HCT116 (cell line): ENCODE results near the gene TSC2.

Experiments
- CBX3 ChIP-seq: IDR thresholded peaks from 2 replicates; pipeline ENCODE4 v1.6.1; 2012; ENCODE audit warnings: low read depth
- CEBPB ChIP-seq: IDR thresholded peaks from 2 replicates; pipeline ENCODE4 v1.6.1; 2012; ENCODE audit warnings: low read depth
- FOSL1 ChIP-seq: IDR thresholded peaks from 2 replicates; pipeline ENCODE4 v1.6.1; 2012; ENCODE audit warnings: low read depth
- JUND ChIP-seq: IDR thresholded peaks from 2 replicates; pipeline ENCODE4 v1.6.1; 2012
- POLR2A ChIP-seq: IDR thresholded peaks from 2 replicates; pipeline ENCODE4 v1.7.0; 2011; ENCODE audit warnings: borderline replicate concordance; ENCODE audit not compliant: insufficient read depth, insufficient read length; ENCODE audit errors: extremely low read depth
- POLR2AphosphoS5 ChIP-seq: IDR thresholded peaks from 2 replicates; pipeline ENCODE4 v1.6.1; 2011; ENCODE audit warnings: mild to moderate bottlenecking, low read depth, low read length, moderate library complexity
- RAD21 ChIP-seq: IDR thresholded peaks from 2 replicates; pipeline ENCODE4 v1.6.1; 2012; ENCODE audit warnings: low read depth, mild to moderate bottlenecking
- TF ChIP-seq, protein P1 (sequence below), 3 experiments: fragments of 200-600 bp in 1 of 3; sonication (generic) in 1 of 3; IDR thresholded peaks in 2 of 3; conservative IDR thresholded peaks in 1 of 3; 2 replicates each; pipeline ENCODE4 v1.5.1; 2012 to 2017; ENCODE audit warnings: low read depth in 2 of 3, low read length in 2 of 3, antibody characterized with exemption in 1 of 3, borderline replicate concordance in 1 of 3, control low read depth in 1 of 3, mild to moderate bottlenecking in 1 of 3, mixed read lengths in 1 of 3, mixed run types in 1 of 3, moderate library complexity in 1 of 3; ENCODE audit not compliant: insufficient read depth in 1 of 3
- TF ChIP-seq, protein P2 (sequence below): IDR thresholded peaks from 2 replicates; pipeline ENCODE4 v1.6.1; 2012

DNA sequence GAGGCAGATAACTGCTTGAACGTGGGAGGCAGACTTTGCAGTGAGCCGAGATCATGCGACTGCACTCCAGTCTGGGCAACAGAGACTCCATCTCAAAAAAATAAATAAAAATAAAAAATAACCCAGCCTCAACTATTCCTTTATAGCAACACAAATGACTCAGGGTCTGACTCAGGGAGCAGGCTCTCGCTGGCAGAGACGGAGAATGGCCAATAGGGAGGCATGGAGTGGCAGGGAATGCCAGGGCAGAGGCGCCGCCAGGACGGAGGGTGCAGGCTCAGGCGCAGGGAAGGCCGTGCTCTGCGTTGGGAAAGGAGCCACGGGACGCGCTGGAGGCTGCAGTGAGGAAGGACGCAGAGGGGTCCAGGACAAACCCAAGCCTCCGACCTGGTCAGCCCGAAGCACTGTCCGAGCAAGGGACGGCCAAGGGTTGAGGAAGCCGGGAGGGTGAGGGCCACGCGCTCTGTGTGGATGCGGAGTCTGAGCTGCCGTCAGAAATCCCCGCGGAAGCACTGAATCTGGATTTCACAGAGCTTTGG lies 47.6 kb downstream of the TSC2 start:
- TF ChIP-seq RAD21 (no peak), POLR2A (no peak), CEBPB (no peak), POLR2AphosphoS5 (no peak), CBX3 (no peak), JUND (no peak), FOSL1 (no peak)
- TF ChIP-seq, protein P1, sequence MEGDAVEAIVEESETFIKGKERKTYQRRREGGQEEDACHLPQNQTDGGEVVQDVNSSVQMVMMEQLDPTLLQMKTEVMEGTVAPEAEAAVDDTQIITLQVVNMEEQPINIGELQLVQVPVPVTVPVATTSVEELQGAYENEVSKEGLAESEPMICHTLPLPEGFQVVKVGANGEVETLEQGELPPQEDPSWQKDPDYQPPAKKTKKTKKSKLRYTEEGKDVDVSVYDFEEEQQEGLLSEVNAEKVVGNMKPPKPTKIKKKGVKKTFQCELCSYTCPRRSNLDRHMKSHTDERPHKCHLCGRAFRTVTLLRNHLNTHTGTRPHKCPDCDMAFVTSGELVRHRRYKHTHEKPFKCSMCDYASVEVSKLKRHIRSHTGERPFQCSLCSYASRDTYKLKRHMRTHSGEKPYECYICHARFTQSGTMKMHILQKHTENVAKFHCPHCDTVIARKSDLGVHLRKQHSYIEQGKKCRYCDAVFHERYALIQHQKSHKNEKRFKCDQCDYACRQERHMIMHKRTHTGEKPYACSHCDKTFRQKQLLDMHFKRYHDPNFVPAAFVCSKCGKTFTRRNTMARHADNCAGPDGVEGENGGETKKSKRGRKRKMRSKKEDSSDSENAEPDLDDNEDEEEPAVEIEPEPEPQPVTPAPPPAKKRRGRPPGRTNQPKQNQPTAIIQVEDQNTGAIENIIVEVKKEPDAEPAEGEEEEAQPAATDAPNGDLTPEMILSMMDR (IDR thresholded peaks at IDR 0.05 in 2 of 3, conservative IDR thresholded peaks at IDR 0.05 in 1 of 3; ENCODE audit: borderline replicate concordance in 1 of 3, insufficient read depth in 1 of 3, low read depth in 2 of 3, low read length in 2 of 3) = no peak
- TF ChIP-seq, protein P2, sequence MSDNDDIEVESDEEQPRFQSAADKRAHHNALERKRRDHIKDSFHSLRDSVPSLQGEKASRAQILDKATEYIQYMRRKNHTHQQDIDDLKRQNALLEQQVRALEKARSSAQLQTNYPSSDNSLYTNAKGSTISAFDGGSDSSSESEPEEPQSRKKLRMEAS = no peak
